NCI-H2171 (cell line): ENCODE measurements around the gene ZNF726.
A peak's percentile ranks its signal among the peaks of the same experiment; 100 is the strongest.
"Not testable (repeated sequence)": the region's sequence is repeated elsewhere in the genome, so short reads cannot be mapped to it uniquely, and the experiment has no call there.

Experiments
- DNase-seq: peaks from one replicate; lab custom pipeline; 2025; lab: John Stamatoyannopoulos, UW

The ZNF726 gene

DNA sequence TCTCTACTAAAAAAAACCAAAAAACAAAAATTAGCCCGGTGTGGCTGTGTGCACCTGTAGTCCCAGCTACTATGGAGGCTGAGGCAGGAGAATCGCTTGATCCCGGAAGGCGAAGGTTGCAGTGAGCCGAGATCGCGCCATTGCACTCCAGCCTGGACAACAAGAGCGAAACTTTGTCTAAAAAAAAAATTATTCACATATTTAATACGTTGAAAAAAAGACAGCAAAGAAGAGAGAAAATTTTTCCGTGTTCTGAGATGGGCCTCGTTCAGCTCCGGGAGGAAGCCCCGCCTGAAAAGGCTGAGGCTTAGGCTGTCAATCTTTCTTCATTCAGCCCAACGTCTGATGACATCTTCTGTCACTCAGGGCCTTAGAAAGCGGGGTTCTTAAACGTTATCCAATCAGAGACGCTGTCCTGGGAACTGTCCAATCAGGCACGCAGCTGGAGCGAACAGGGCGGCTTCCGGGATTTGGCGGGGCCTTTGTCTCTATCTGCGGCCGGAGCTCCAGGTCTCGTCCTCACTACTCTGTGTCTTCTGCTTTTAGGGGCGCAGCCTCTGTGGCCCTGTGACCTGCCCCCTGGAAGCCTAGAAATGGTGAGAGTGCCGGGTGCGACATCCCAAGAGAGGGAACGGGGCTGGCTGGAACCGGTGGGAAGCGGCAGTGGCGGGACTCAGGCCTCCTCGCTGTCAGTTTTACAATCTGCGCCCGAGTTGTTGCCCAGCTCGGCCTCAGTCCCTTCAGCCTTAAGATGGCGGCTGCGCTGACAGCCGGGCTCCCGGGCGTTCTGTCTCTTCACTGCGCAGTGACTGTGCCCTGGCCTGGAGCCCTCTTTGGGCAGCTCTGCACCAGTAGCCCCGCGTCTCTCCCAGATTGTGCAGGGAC is at the start of gene ZNF726:
ZNF726 (plus strand) TSS at position 485 of the 885 bp plus-strand sequence; CDS start at position 594, 109 bp downstream.
- DNase-seq, result peak; percentile 89

DNA sequence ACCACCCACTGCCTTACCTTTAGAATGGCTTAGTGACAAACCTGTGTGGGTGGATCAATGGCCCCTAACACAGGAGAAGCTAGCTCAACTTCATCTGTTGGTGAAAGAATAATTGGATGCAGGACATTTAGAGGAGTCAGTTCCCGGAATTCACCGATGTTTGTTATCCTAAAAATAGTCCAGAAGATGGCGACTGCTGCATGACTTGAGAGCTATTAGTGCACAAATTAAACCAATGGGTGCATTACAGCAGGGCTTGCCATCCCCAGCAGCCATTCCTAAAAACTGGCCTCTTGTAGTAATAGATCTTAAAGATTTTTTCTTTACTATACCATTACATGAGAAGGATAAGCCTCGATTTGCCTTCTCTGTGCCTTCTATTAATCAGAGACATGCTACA is 46.8 kb upstream of the ZNF726 start:
- no peak for DNase-seq

DNA sequence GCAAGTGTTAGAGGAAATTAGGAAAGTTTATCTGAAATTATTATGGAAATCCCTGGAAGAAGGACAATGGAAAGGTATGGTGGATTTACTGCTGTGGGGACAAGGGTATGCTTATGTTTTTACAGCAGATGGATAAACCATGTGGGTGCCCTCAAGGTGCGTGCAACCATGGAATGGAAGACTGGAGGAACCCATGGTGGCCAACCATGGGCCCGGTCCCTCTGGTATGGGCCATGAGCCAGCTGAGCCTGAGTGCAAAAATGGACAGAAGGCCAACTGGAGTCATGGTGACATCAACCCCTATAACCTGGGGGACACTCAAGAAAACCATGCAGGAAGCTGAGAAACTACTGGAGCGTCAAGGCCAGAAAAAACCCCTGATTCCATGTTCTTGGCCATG is 46.1 kb upstream of the ZNF726 start:
- no peak for DNase-seq

DNA sequence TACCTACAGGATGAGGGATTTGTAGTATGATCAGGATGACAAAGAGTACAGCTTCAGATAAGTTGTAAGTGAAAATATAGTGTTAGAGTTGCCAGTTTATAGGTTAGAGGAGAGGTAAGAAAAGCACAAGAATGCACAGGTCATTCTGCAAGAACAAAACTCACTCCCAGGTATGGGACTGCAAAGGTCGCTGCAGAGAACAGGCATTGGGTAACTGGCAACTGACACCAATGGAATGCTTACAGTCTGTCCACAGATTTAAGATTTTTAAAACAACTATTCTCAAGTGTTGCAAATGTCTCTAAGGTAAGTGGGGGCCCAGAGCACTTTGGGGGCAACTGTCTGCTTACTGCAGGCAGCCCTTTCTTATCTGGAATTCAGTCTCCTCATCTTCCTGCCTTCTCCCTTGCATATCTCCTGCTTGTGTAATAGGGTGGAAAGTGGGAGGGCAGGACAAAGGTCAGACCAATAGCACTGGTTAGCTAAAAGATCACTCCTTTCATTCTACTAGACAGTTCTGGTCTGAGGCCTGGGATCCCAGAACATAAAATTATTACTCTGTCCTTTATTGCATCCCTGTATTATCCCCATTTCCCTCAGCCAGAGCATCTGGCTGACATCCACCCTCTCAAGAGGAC is 42.3 kb upstream of the ZNF726 start:
- no peak for DNase-seq

DNA sequence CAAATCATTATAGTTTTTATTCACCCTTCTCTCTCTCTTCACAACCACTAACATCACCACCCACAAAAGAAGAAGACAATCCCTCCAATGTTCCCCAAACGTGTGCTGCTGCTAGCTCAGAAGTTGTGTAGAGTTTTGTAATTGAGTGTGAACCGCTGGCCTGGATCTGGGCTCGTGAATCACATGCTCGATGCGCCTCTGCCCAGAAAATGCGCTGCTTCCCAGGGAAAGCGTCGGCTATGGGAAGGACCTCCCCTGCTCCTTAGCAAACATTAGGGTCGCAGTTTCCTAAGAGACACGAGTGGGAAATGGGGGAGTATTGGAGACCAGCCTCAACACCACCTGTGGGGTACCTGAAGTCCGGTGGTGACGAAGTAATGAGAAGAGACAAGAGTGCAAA is 38.4 kb upstream of the ZNF726 start:
- DNase-seq, result no peak

DNA sequence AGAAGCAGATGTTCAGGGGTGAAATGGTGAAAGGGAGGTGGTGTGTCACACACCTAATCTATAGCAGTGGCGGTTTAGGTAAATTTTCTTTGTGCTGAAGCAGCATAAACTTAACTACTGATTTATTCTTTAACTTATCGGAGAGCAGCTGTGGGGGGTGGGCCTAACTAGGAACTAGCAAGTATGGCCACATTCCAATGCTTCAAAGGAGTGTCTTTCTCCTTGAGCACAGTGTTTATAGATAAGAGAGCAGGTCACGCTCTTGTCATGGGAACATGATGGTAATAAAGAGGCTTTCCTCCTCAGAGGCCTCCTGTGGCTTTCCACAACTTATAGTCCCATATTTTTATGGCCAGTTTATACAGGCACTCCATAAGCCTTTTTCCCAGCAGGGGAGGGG is 37.9 kb upstream of the ZNF726 start:
- DNase-seq, result not testable (repeated sequence)

DNA sequence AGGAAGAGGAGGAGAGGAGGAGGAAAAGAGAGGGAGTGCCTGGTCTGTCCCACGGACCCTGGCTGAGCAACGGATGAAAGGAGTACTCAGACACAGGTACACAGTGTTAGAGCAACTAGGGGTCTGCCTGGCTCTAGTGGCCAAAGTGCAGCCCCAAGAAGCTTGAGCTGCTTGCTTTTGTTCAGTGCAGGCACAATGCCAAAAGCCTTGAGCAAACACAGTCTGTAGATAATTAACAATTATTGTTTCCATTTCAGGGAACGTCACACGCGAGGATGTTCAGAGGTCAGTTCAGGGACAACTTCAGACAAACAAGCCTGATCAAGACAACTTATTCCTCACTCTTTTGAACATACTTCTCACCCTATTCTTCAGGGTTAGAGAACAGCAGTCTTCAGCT is 32.2 kb upstream of the ZNF726 start:
- no peak for DNase-seq

DNA sequence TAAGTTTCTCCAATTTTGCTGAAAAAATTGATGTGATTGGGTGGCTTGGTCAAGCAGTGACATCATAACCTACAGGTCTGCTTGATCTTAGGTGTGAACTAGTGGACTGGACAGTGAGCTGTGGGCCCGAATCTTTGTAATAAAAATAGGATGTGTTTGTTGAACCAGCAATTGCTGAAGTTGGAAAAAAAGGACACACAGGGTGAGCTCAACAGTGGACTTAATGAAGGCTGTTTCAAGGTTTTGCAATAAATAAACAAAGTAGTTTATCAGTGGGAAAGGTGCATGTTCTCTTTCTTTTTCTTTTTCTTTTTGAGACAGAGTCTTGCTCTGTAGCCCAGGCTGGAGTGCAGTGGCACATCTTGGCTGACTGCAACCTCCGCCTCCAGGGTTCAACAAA is 30.3 kb upstream of the ZNF726 start:
- no peak for DNase-seq

DNA sequence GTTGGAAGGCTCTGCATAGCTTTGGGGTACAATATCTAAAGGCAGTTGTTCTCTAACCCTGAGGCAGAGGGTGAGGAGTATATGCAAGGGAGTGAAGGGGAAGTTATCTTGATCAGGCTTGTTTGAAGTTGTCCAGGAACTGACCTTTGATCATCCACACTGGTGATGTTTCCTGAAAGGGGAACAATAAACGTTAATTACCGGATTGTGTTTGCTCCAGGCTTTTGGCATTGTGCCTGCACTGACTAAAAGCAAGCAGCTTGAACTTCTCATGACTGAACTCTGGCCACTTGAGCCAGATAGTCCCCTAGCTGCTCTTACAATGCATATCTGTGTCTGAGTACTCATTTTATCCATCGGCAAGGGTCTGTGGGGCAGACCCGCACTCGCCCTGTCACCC is 27.0 kb upstream of the ZNF726 start:
- DNase-seq, result no peak

DNA sequence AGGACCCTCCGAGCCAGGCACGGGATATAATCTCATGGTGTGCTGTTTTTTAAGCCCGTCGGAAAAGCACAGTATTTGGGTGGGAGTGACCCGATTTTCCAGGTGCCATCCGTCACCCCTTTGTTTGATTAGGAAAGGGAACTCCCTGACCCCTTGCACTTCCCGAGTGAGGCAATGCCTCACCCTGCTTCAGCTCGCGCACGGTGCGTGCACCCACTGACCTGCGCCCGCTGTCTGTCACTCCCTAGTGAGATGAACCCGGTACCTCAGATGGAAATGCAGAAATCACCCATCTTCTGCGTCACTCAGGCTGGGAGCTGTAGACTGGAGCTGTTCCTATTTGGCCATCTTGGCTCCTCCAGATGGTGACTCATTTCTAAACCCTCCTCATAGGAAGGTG is 18.6 kb upstream of the ZNF726 start:
- not testable (repeated sequence) for DNase-seq

DNA sequence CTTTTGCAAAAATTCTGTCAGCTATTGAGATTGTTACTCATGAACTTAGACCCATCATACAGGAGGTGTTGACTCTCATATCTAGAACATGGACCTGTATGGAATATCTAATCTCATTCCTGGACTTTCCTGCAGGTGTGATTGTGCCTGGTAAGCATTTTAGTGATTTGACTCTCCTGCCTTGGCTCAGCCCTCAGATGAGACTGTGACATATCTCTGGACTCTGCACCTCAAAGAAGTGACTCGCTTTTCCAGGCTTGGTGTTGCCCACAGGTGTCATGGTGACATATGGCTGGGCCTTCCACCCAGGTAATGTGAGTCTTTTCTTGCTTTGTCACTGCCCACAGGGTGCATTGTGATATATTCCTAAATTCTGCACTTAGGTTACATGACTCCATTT is 17.8 kb upstream of the ZNF726 start:
- DNase-seq, result no peak

DNA sequence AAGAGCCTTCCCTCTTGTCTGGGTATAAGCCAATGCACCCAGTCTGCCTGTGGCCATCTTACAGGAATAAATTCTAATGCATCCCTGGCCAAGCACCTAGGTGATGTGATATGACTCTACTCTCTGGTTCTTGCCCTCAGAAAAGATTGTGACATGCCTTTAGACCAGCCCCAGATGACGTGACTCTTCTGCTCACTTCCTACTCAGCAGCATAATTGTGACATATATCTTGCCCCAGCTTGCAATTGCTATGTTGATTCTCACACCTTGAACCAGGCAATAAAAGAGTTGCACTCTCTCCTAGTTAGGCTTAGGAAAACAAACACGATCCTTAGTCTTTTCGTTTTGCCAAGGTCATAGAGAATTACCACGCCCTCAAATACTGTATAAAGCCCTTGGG is 13.3 kb upstream of the ZNF726 start:
- no peak for DNase-seq

DNA sequence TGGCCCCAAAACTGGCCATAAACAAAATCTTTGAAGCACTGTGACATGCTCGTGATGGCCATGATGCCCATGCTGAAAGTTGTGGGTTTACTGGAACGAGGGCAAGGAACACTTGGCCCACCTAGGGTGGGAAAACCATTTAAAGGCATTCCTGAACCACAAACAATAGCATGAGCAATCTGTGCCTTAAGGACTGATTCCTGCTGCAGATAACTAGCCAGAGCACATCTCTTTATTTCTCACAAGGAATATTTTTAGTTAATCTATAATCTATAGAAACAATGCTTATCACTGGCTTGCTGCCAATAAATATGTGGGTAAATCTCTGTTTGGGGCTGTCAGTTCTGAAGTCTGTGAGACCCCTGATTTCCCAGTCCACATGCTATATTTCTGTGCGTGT is 10.3 kb upstream of the ZNF726 start:
- DNase-seq, result no peak

DNA sequence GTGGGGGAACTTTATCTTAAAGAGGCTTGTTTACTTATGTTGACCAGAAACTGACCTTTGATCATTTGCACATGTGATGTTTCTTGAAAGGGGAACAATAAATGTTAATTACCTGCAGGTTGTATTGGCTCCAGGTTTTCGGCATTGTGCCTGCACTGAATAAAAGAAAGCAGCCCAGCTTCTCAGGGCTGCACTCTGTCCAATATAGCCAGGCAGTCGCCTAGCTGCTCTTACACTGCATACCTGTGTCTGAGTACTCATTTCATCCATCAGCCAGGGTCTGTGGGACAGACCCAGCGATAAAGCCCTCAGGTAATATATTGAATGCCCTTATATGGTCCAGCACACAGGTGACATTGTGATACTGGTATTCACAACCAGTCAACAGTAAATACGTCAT is 8.9 kb upstream of the ZNF726 start:
- no peak for DNase-seq

DNA sequence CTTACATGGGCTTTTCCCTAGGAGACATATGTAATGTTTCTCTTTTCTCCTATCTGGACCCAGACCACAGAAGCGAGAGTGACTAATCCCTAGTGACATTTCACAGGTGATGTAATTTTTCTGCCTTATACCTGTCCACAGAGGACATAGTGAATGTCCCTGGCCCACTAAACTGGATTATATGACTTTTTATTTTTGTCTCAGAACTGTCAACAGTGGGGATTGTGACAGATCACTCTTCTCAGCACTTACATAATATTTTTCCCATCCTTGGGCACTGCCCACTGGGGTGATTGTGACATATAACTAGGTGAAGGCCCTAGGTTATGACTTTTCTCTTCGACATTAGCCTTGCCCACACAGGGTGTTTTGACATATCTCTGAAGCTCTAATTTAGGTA is 7.9 kb upstream of the ZNF726 start:
- no peak for DNase-seq

DNA sequence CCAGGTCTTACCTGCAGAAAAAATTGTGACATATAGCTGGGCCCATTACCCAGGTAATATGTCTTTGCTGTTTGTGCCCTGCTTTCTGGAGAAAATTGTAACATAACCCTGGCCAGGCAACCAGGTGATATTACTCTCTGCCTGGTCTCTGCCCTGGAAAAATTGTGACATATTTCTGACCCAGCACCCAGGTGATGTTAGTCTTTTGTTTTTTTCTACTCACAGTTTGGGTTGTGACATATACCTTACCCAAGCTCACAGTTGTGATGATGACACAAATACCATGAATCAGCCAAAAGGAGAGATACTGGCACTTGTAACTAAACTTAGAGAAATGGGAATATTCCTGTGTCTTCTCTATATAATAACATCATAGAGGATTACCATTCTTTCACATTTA is 6.5 kb upstream of the ZNF726 start:
- no peak for DNase-seq

DNA sequence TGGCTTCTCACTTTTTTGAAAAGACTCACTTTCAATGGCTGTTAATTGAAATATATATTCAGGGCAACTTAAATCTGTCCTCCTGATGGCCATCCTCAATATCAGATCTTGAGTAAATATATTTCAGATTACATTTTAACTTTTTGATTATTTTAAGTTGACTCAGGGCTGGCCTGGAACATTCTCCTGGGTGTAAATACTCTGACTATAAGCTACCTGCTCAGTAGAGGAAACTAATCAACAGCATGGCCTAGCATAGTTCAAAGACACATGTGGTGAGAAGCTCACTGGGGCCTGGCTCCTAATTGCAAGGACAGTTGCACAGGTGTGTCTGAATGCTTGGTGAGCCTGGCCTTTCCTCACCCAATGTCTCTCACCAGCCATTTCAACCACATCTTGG is 5.5 kb upstream of the ZNF726 start:
- DNase-seq, result no peak

DNA sequence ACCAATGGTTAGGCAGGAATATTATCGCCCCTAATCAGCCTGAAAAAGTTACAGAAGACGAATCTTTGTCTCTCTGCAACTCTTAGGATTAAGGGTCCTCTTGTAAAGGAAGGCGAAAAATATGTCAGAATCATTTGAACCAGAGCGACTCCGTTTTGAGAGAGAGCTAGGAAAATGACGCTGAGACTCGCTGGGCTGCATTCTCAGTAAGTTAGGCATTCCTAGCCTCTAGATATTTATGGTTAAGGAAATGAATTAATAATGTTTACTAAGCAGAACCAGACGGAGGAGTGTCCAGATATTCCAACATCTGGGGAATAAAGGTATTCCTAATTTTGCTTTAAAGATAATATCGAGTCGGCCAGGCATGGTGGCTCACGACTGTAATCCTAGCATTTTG is 755 bp upstream of the ZNF726 start:
- DNase-seq, result no peak

DNA sequence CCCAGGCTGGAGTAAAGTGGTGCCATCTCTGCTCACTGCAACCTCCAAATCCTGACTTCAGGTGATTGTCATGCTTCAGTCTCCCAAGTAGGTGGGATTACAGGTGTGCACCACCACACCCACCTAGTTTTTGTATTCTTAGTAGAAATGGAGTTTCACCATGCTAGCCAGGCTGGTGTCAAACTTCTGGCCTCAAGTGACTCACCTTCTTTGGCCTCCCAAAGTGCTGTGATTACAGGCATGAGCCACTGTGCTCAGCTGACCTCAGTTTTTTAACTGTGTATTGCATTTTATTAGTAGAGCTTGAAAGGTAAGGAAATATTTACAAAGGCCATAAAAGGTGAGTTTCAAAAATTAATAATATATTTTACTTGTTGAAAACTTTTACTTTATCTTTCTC is 2.3 kb downstream of the ZNF726 start:
- DNase-seq, result no peak

DNA sequence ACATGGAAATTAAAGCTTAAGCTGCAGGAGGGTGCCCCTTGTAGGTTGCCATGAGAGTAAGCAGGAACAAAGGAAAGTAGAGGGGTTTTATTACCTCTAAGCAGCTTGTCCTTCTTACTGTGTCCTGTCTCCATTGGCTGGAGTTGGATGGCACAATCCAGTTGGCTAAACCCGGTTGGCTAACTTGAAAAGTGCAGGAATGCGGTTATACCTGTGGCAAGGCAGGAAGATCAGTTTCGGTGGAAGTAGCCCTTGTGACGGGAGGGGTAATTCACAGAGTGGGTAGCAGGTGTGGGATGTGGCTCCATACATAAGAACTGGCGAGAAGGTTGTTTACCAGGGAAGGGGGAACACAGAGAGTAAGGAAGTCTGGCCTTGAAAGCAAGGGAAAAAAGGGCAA is 3.2 kb downstream of the ZNF726 start:
- no peak for DNase-seq

DNA sequence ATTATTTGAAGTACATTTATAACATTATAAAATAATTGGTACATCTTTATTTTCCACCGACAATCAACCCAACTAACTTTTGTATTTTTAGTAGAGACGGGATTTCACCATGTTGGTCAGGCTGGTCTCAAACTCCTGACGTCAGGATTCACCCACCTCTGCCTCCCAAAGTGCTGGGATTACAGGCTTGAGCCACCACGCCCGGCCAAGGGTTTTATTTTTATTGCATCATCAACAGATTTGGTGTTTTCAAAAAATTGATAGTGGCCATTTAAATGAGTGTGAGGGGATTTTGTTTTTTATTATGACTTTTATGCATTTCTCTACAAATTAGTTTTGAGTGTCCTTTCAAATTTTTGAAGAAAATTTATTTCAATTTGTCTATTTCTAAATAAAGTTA is 10.6 kb downstream of the ZNF726 start:
- no peak for DNase-seq

DNA sequence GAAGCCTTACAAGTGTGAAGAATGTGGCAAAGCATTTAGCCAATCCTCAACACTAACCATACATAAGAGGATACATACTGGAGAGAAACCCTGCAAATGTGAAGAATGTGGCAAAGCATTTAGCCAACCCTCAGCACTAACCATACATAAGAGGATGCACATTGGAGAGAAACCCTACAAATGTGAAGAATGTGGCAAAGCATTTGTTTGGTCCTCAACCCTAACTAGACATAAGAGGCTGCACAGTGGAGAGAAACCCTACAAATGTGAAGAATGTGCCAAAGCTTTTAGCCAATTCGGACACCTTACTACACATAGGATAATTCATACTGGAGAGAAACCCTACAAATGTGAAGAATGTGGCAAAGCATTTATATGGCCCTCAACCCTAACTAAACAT is 18.2 kb downstream of the ZNF726 start:
- DNase-seq, result no peak

DNA sequence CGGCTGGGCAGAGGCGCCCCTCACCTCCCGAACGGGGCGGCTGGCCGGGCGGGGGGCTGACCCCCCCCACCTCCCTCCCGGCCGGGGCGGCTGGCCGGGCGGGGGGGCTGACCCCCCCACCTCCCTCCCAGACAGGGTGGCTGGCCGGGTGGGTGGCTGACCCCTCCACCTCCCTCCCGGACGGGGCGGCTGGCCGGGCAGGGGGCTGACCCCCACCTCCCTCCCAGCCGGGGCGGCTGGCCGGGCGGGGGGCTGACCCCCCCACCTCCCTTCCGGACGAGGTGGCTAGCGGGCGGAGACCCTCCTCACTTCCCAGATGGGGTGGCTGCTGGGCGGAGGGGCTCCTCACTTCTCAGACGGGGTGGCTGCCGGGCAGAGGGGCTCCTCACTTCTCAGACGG is 22.3 kb downstream of the ZNF726 start:
- DNase-seq, result not testable (repeated sequence)

DNA sequence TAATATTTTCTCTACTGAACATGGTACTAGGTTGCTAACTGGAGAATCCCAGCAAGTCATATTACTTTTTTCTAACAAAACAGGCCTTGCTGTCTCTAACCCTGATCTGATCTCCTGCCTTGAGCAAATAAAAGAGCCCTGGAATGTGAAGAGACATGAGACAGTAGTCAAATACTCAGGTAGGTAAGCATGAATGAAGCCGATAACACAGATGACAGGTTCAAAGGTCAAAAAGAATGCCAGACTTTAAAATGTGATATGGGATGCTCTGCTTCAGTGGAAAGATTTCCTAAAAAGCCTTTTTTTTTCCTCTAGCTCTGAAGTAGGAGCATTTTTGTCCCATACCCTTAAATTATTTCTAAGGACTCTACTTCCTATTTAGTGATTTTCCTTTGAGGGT is 28.7 kb downstream of the ZNF726 start:
- DNase-seq, result no peak
